PC-9 (cell line): ENCODE data around the gene SH3RF1. TPM values are rescaled to one million over a fixed set of nuclear protein-coding genes. Genes with fewer than 3 reads are reported as not detected.

ENCODE experiments used
- BruUV-seq: library from RNA; stranded (reverse); fragments of 400-500 nt; replicated peaks from 2 replicates; lab custom pipeline; 2021; lab: Mats Ljungman, UMichigan
- CTCF ChIA-PET: fragments of 300-600 bp; sonication (Branson Sonifier 250); formaldehyde crosslinking; loops from one replicate; lab custom pipeline; 2022; ENCODE audit warnings: antibody characterized with exemption; lab: Charles Lee
- POLR2A ChIA-PET: fragments of 300-600 bp; sonication (Branson Sonifier 250); formaldehyde crosslinking; loops from one replicate; lab custom pipeline; 2022; ENCODE audit warnings: antibody characterized with exemption; ENCODE audit not compliant: unreplicated experiment; lab: Charles Lee
- DNase-seq, 2 experiments: peaks; one replicate each; pipeline versions ENCODE4 v3.0.0 to v3.0.0-alpha.2; 2015 to 2022; ENCODE audit warnings: mixed read lengths in 1 of 2
- H2AFZ ChIP-seq: fragments of 200-600 bp; sonication (generic); 2 replicates; pipeline ENCODE4 v1.8.1; 2017; ENCODE audit warnings: antibody characterized with exemption
- H3F3A ChIP-seq: fragments of 200-600 bp; sonication (generic); 2 replicates; pipeline ENCODE4 v1.8.1; 2017; ENCODE audit warnings: antibody characterized with exemption, mild to moderate bottlenecking, low read depth; ENCODE audit not compliant: insufficient read depth
- H3K27ac ChIP-seq: fragments of 200-600 bp; sonication (generic); 2 replicates; pipeline ENCODE4 v1.6.1; 2016; ENCODE audit warnings: mixed run types
- H3K27me3 ChIP-seq: fragments of 200-600 bp; sonication (generic); 2 replicates; pipeline ENCODE4 v1.6.1; 2016; ENCODE audit warnings: low read depth, mixed run types; ENCODE audit not compliant: insufficient read depth
- H3K36me3 ChIP-seq: fragments of 200-600 bp; sonication (generic); 2 replicates; pipeline ENCODE4 v1.6.1; 2016; ENCODE audit warnings: low read depth, mixed run types
- H3K4me1 ChIP-seq: fragments of 200-600 bp; sonication (generic); replicated peaks from 2 replicates; pipeline ENCODE4 v1.6.1; 2016; ENCODE audit warnings: mixed run types; ENCODE audit not compliant: insufficient read depth
- H3K4me2 ChIP-seq: fragments of 200-600 bp; sonication (generic); 2 replicates; pipeline ENCODE4 v1.6.1; 2017; ENCODE audit warnings: mixed run types
- H3K4me3 ChIP-seq: fragments of 200-600 bp; sonication (generic); 2 replicates; pipeline ENCODE4 v1.6.1; 2016; ENCODE audit warnings: mixed run types
- H3K79me2 ChIP-seq: fragments of 200-600 bp; sonication (generic); 2 replicates; pipeline ENCODE4 v1.6.1; 2017; ENCODE audit warnings: low read depth, mixed run types
- H3K9me2 ChIP-seq: fragments of 200-600 bp; sonication (generic); 2 replicates; pipeline ENCODE4 v1.8.1; 2017; ENCODE audit warnings: mild to moderate bottlenecking; ENCODE audit not compliant: insufficient read depth
- H3K9me3 ChIP-seq: fragments of 200-600 bp; sonication (generic); 2 replicates; pipeline ENCODE4 v1.8.1; 2016; ENCODE audit warnings: low read depth; ENCODE audit not compliant: insufficient read depth
- H4K20me1 ChIP-seq: fragments of 200-600 bp; sonication (generic); 2 replicates; pipeline ENCODE4 v1.8.1; 2017; ENCODE audit not compliant: insufficient read depth
- EZH2 ChIP-seq: fragments of 200-600 bp; sonication (generic); IDR thresholded peaks from 2 replicates; pipeline ENCODE4 v1.8.0; 2017; ENCODE audit warnings: antibody characterized with exemption, low read depth
- intact Hi-C: fragments of 100-400 bp; cut with micrococcal nuclease; formaldehyde crosslinking; loops from one replicate; pipeline ENCODE4 v1.10.0; 2022; ENCODE audit not compliant: unreplicated experiment
- total RNA-seq: library from RNA; stranded (reverse); gene quantifications from 2 replicates; pipeline ENCODE4 v1.2.3, GENCODE V29; 2021
- TF ChIP-seq, protein P1 (sequence below): fragments of 200-600 bp; sonication (generic); conservative IDR thresholded peaks from 2 replicates; pipeline ENCODE4 v1.6.1; 2017; ENCODE audit warnings: mixed run types, antibody characterized with exemption, mild to moderate bottlenecking, moderate library complexity

SH3RF1 gene
- total RNA-seq, 1 experiment from 2014 or later: 26.4 TPM

GRCh38 chr4:169233691-169234090, 37.1 kb downstream of the SH3RF1 start:
- TF ChIP-seq EZH2: no peak
- TF ChIP-seq, protein P1, sequence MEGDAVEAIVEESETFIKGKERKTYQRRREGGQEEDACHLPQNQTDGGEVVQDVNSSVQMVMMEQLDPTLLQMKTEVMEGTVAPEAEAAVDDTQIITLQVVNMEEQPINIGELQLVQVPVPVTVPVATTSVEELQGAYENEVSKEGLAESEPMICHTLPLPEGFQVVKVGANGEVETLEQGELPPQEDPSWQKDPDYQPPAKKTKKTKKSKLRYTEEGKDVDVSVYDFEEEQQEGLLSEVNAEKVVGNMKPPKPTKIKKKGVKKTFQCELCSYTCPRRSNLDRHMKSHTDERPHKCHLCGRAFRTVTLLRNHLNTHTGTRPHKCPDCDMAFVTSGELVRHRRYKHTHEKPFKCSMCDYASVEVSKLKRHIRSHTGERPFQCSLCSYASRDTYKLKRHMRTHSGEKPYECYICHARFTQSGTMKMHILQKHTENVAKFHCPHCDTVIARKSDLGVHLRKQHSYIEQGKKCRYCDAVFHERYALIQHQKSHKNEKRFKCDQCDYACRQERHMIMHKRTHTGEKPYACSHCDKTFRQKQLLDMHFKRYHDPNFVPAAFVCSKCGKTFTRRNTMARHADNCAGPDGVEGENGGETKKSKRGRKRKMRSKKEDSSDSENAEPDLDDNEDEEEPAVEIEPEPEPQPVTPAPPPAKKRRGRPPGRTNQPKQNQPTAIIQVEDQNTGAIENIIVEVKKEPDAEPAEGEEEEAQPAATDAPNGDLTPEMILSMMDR: no peak
- CTCF ChIA-PET: no interaction called here

GRCh38 chr4:169231647-169232262, 39.0 kb downstream of the SH3RF1 start:
- BruUV-seq: no TSS peak
- H3K4me1 ChIP-seq: peaks cover 15% of the 10 kb centered on the region
- peak in 1 of 2 experiments; percentile 54 for DNase-seq

More at GRCh38 chr4:169233691-169234090, 37.1 kb downstream of the SH3RF1 start:
- Histone ChIP-seq H3K9me3 (no peaks in the 10 kb centered on the region), H2AFZ (no peak overlapping the region), H4K20me1 (no peaks in the 10 kb centered on the region), H3K4me1 (peaks cover 13% of the 10 kb centered on the region), H3K4me3 (no peak overlapping the region), H3K27ac (no peak overlapping the region), H3K27me3 (no peaks in the 10 kb centered on the region), H3F3A (peaks cover 18% of the 10 kb centered on the region), H3K36me3 (no peaks in the 10 kb centered on the region), H3K4me2 (no peak overlapping the region), H3K9me2 (no peaks in the 10 kb centered on the region), H3K79me2 (peaks cover 61% of the 10 kb centered on the region)
- POLR2A ChIA-PET: no interaction called here
- DNase-seq: no peak
- intact Hi-C loops: no loop called here
- no TSS peak for BruUV-seq

GRCh38 chr4:169229571-169230028, 41.2 kb downstream of the SH3RF1 start:
- H2AFZ ChIP-seq: no peak overlapping the region
- no peak overlapping the region for H3K4me3 ChIP-seq
- intact Hi-C loops: loop anchor here (1.0 kb wide), 1 partner anchor 159 kb away; no protein-coding TSS in a partner anchor
- TF ChIP-seq, protein P1: no peak
- TF ChIP-seq EZH2: no peak
- peaks cover 54% of the 10 kb centered on the region for H3K79me2 ChIP-seq
- H3K27me3 ChIP-seq: no peaks in the 10 kb centered on the region
- no peaks in the 10 kb centered on the region for H3K9me2 ChIP-seq
- peak overlapping the region; percentile 65 for H3K27ac ChIP-seq
- H3K9me3 ChIP-seq: no peaks in the 10 kb centered on the region
- H3K36me3 ChIP-seq: 0 out of 2 replicates have a peak, but pooled peaks cover 12% of the 10 kb centered on the region
- H4K20me1 ChIP-seq: no peaks in the 10 kb centered on the region
- BruUV-seq: no TSS peak
- CTCF ChIA-PET: no interaction called here
- H3K4me1 ChIP-seq: peaks cover 36% of the 10 kb centered on the region
- H3F3A ChIP-seq: peaks cover 36% of the 10 kb centered on the region
- peak; percentile 17 to 69 for DNase-seq
- H3K4me2 ChIP-seq: peak overlapping the region; percentile 25; the same call in 1 of the 2 replicates
- POLR2A ChIA-PET: no interaction called here

More at GRCh38 chr4:169231647-169232262, 39.0 kb downstream of the SH3RF1 start:
- H3K9me3 ChIP-seq: no peaks in the 10 kb centered on the region
- H3K79me2 ChIP-seq: peaks cover 63% of the 10 kb centered on the region
- no peaks in the 10 kb centered on the region for H3K27me3 ChIP-seq
- no peaks in the 10 kb centered on the region for H3K9me2 ChIP-seq
- H3K36me3 ChIP-seq: 0 out of 2 replicates have a peak, but pooled peaks cover 6% of the 10 kb centered on the region
- POLR2A ChIA-PET: interaction anchor here (0.6 kb wide), 1 partner anchor 82 kb away, joined by 10 read pairs; no protein-coding TSS in a partner anchor
- CTCF ChIA-PET: no interaction called here
- no peak overlapping the region for H3K4me3 ChIP-seq
- H4K20me1 ChIP-seq: no peaks in the 10 kb centered on the region
- H3K27ac ChIP-seq: peak overlapping the region; percentile 23; the same call in 1 of the 2 replicates
- H3K4me2 ChIP-seq: no peak overlapping the region
- peaks cover 18% of the 10 kb centered on the region for H3F3A ChIP-seq
- no peak overlapping the region for H2AFZ ChIP-seq
- no peak for TF ChIP-seq EZH2
- TF ChIP-seq, protein P1: no peak
- intact Hi-C loops: no loop called here
